H1 (cell line): ENCODE data around the gene PREX1. TPM values are rescaled to one million over a fixed set of nuclear protein-coding genes. Genes with fewer than 3 reads are reported as not detected.

ENCODE experiments used
- CTCF ChIA-PET: fragments of 300-600 bp; sonication (Branson Sonifier 250); formaldehyde crosslinking; loops from one replicate; lab custom pipeline; 2021; ENCODE audit not compliant: partially characterized antibody; lab: Charles Lee
- POLR2A ChIA-PET: fragments of 300-600 bp; sonication (Branson Sonifier 250); formaldehyde crosslinking; loops from one replicate; lab custom pipeline; 2021; ENCODE audit warnings: inconsistent platforms; ENCODE audit not compliant: partially characterized antibody; lab: Charles Lee
- DNase-seq, 2 experiments: peaks; one replicate each; pipeline versions ENCODE4 v3.0.0 to v3.0.0-alpha.2; 2010 to 2022; ENCODE audit warnings: low spot score in 2 of 2, low read depth in 1 of 2, mixed read lengths in 1 of 2
- FAIRE-seq: peaks from 2 replicates; lab custom pipeline; 2011; peaks lifted over from hg19 to GRCh38; lab: Jason Lieb, UNC
- H2AFZ ChIP-seq: 2 replicates; pipeline ENCODE4 v1.8.1; 2012; ENCODE audit warnings: low read length, inconsistent platforms
- H2AK5ac ChIP-seq: 2 replicates; pipeline ENCODE4 v1.6.1; 2013; ENCODE audit warnings: low read depth, low read length
- H2BK120ac ChIP-seq: replicated peaks from 2 replicates; pipeline ENCODE3; 2013; ENCODE audit warnings: low read depth, low read length, inconsistent platforms
- H2BK12ac ChIP-seq: 2 replicates; pipeline ENCODE4 v1.6.1; 2013; ENCODE audit warnings: low read depth, low read length
- H2BK15ac ChIP-seq: 2 replicates; pipeline ENCODE4 v1.6.1; 2013; ENCODE audit warnings: low read length
- H2BK20ac ChIP-seq: 2 replicates; pipeline ENCODE4 v1.6.1; 2013; ENCODE audit warnings: low read length
- H2BK5ac ChIP-seq: 2 replicates; pipeline ENCODE4 v1.6.1; 2013; ENCODE audit warnings: low read depth, low read length
- H3K14ac ChIP-seq: 2 replicates; pipeline ENCODE4 v1.6.1; 2013; ENCODE audit warnings: inconsistent platforms; ENCODE audit not compliant: insufficient read length
- H3K18ac ChIP-seq: 2 replicates; pipeline ENCODE4 v1.6.1; 2013; ENCODE audit warnings: low read length; ENCODE audit errors: extremely low read depth
- H3K23ac ChIP-seq: 2 replicates; pipeline ENCODE4 v1.6.1; 2013; ENCODE audit warnings: inconsistent platforms; ENCODE audit not compliant: insufficient read length
- H3K23me2 ChIP-seq: 2 replicates; pipeline ENCODE4 v1.6.1; 2013; ENCODE audit warnings: low read depth, low read length
- H3K27ac ChIP-seq: 2 replicates; pipeline ENCODE4 v1.6.1; 2011; ENCODE audit warnings: low read depth, low read length, inconsistent platforms
- H3K27me3 ChIP-seq, 4 experiments: replicated peaks in 1 of 4; 1 replicate in 1 of 4; 2 replicates in 3 of 4; pipeline versions ENCODE4 v1.6.1 to v1.8.1; 2011 to 2013; ENCODE audit warnings: low read length in 3 of 4, mild to moderate bottlenecking in 3 of 4, inconsistent platforms in 2 of 4, mixed read lengths in 2 of 4, moderate library complexity in 1 of 4; ENCODE audit not compliant: control insufficient read depth in 3 of 4, insufficient read depth in 3 of 4; ENCODE audit errors: extremely low read depth in 1 of 4
- H3K36me3 ChIP-seq, 4 experiments: 2 replicates each; pipeline versions ENCODE4 v1.6.1 to v1.8.1; 2011 to 2013; ENCODE audit warnings: mild to moderate bottlenecking in 4 of 4, low read length in 3 of 4, moderate library complexity in 2 of 4, control low read depth in 1 of 4, inconsistent platforms in 1 of 4; ENCODE audit not compliant: insufficient read depth in 4 of 4, control insufficient read depth in 2 of 4
- H3K4ac ChIP-seq: replicated peaks from 2 replicates; pipeline ENCODE3; 2013; ENCODE audit warnings: low read length, low read depth, mixed read lengths, inconsistent platforms; ENCODE audit not compliant: insufficient read length
- H3K4me1 ChIP-seq, 4 experiments: replicated peaks in 1 of 4; 1 replicate in 1 of 4; 2 replicates in 3 of 4; pipeline versions ENCODE4 v1.6.1 to v1.8.1; 2011 to 2013; ENCODE audit warnings: low read length in 3 of 4, inconsistent platforms in 2 of 4, mixed read lengths in 1 of 4; ENCODE audit not compliant: insufficient read depth in 4 of 4, control insufficient read depth in 3 of 4
- H3K4me2 ChIP-seq, 2 experiments: 2 replicates each; pipeline versions ENCODE4 v1.6.1 to v1.8.1; 2011 to 2013; ENCODE audit warnings: low read depth in 2 of 2, low read length in 2 of 2, control low read depth in 1 of 2, inconsistent platforms in 1 of 2, mild to moderate bottlenecking in 1 of 2; ENCODE audit not compliant: insufficient read depth in 1 of 2
- H3K4me3 ChIP-seq, 4 experiments: fragments of 200-600, 300-600 bp in 1 of 4; sonication (generic), shearing (Covaris generic), sonication (Bioruptor Twin) in 1 of 4; 2 replicates each; pipeline versions ENCODE4 v1.5.1 to v1.8.1; 2011 to 2016; ENCODE audit warnings: low read length in 4 of 4, low read depth in 3 of 4, control low read depth in 2 of 4, inconsistent platforms in 2 of 4, mild to moderate bottlenecking in 2 of 4, mixed read lengths in 1 of 4, moderate library complexity in 1 of 4; ENCODE audit not compliant: insufficient read depth in 2 of 4; ENCODE audit errors: extremely low read depth in 1 of 4
- H3K56ac ChIP-seq: replicated peaks from 2 replicates; pipeline ENCODE3; 2013; ENCODE audit warnings: low read depth, mild to moderate bottlenecking, mixed read lengths, low read length, inconsistent platforms; ENCODE audit not compliant: insufficient read length
- H3K79me1 ChIP-seq: 2 replicates; pipeline ENCODE4 v1.6.1; 2013; ENCODE audit warnings: low read depth, low read length, control low read depth
- H3K79me2 ChIP-seq, 2 experiments: 2 replicates each; pipeline versions ENCODE4 v1.6.1 to v1.8.1; 2012 to 2013; ENCODE audit warnings: low read length in 2 of 2, mild to moderate bottlenecking in 2 of 2, inconsistent platforms in 1 of 2; ENCODE audit not compliant: insufficient read depth in 2 of 2, control insufficient read depth in 1 of 2
- H3K9ac ChIP-seq, 4 experiments: replicated peaks in 1 of 4; 1 replicate in 1 of 4; 2 replicates in 3 of 4; pipeline versions ENCODE4 v1.6.1 to v1.8.1; 2011 to 2013; ENCODE audit warnings: low read depth in 3 of 4, low read length in 3 of 4, control low read depth in 2 of 4, mild to moderate bottlenecking in 2 of 4, moderate library complexity in 2 of 4, inconsistent platforms in 1 of 4; ENCODE audit errors: extremely low read depth in 1 of 4
- H3K9me3 ChIP-seq, 2 experiments: 2 replicates each; pipeline versions ENCODE4 v1.6.1 to v1.8.1; 2012 to 2013; ENCODE audit warnings: mild to moderate bottlenecking in 2 of 2, moderate library complexity in 2 of 2, control low read depth in 1 of 2, inconsistent platforms in 1 of 2, low read depth in 1 of 2, low read length in 1 of 2, mixed read lengths in 1 of 2; ENCODE audit not compliant: insufficient read depth in 2 of 2
- H4K20me1 ChIP-seq, 2 experiments: replicated peaks in 1 of 2; 2 replicates each; pipeline versions ENCODE3 to v1.8.1; 2011 to 2013; ENCODE audit warnings: inconsistent platforms in 2 of 2, low read length in 2 of 2, mild to moderate bottlenecking in 1 of 2; ENCODE audit not compliant: insufficient read depth in 2 of 2, control insufficient read depth in 1 of 2
- H4K5ac ChIP-seq: 2 replicates; pipeline ENCODE4 v1.6.1; 2013; ENCODE audit warnings: low read length, low read depth, mixed read lengths, inconsistent platforms; ENCODE audit not compliant: insufficient read length
- H4K8ac ChIP-seq: 2 replicates; pipeline ENCODE4 v1.8.0; 2013; ENCODE audit warnings: mild to moderate bottlenecking, moderate library complexity, low read length, inconsistent platforms; ENCODE audit not compliant: insufficient read depth; ENCODE audit errors: extremely low read depth
- H4K91ac ChIP-seq: replicated peaks from 2 replicates; pipeline ENCODE3; 2013; ENCODE audit warnings: low read length, mixed read lengths, inconsistent platforms; ENCODE audit not compliant: insufficient read length
- JUN ChIP-seq: IDR thresholded peaks from 2 replicates; pipeline ENCODE4 v1.6.1; 2011; ENCODE audit warnings: low read depth, mild to moderate bottlenecking, improper control_type of control experiment, low read length
- KDM1A ChIP-seq: fragments of 200-600, 300-600 bp; sonication (generic); IDR thresholded peaks from 2 replicates; pipeline ENCODE4 v1.7.1; 2016; ENCODE audit warnings: mild to moderate bottlenecking, low read length, borderline replicate concordance
- WGBS, 2 experiments: shearing (Covaris generic) in 1 of 2; methylation state at CpG; one replicate each; pipeline versions ENCODE4 v1.1.6 to v1.1.7; 2013 to 2015; ENCODE audit warnings: low lambda C conversion rate in 2 of 2, mixed read lengths in 2 of 2, inconsistent platforms in 1 of 2, low coverage in 1 of 2, missing lambda C conversion rate in 1 of 2; ENCODE audit not compliant: insufficient replicate concordance in 2 of 2, insufficient coverage in 1 of 2, insufficient read length in 1 of 2; ENCODE audit errors: extremely low coverage in 1 of 2, missing lambda C conversion rate in 1 of 2; 5-methylcytosine and 5-hydroxymethylcytosine counted together
- polyA plus RNA-seq, 7 experiments: library from polyadenylated mRNA; depleted of rRNA in 3 of 7; stranded (reverse) in 5 of 7; unstranded in 2 of 7; fragments of >200 nt in 5 of 7; fragments of 200-250 nt in 2 of 7; gene quantifications; 1 replicate in 5 of 7; 2 replicates in 1 of 7; 4 replicates in 1 of 7; pipeline versions ENCODE4 v1.2.1 to v1.2.3, GENCODE V29; 2011 to 2013; ENCODE audit warnings: missing spikeins in 2 of 7, mixed read lengths in 2 of 7
- total RNA-seq: library from RNA; stranded (reverse); fragmentation: NEBNext Ultra II Directional; extraction: Animal tissue kit (Norgen Biotek cat#: 25700); gene quantifications from 2 replicates; pipeline ENCODE4 v1.2.1, GENCODE V29; 2021

Gene PREX1
- total and polyA plus RNA-seq, 2 of the 8 experiments (the other 6 are each of a cell fraction or from before 2014, with no cell fraction given) = 10.7 to 12.8 TPM

DNA sequence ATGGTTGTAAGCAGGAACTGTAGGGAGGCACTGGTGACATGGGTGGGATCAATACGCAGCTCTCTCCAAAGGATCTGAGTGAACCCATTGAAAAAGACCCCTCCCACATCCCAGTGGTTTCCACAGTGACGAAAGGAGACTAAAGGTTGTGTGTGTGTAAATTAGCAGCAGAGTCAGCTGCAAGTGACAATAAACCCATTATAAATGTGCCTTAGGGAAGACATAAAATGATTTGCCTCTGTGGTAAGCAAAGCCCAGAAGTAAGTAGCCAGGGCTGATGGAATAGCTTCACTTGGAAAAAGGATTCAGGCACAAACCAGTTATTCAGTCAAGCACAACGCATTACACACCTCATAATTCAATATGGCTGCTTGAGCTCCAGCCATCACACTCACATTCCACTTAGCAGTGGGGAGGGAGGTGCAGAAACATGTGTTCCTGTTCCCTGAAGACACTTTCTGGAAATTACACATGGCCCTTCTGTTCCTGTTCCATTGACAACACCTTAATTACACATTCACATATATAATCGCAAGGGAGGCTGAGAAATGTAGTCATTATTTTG lies 231.4 kb downstream of the PREX1 start:
- Histone ChIP-seq H3K23ac (no peak overlapping the region), H3K4me2 (no peak overlapping the region), H2BK15ac (no peak overlapping the region), H3K36me3 (no peaks in the 10 kb centered on the region), H3K9ac (no peak overlapping the region), H3K23me2 (no peaks in the 10 kb centered on the region), H3K4me3 (no peak overlapping the region), H2BK12ac (no peak overlapping the region), H2AFZ (no peak overlapping the region), H2BK5ac (no peak overlapping the region), H2BK120ac (no peak overlapping the region), H4K5ac (no peak overlapping the region), H3K9me3 (no peaks in the 10 kb centered on the region), H3K56ac (no peak overlapping the region), H3K18ac (no peak overlapping the region), H3K79me1 (no peaks in the 10 kb centered on the region), H3K27ac (no peak overlapping the region), H3K14ac (no peak overlapping the region), H3K4ac (no peak overlapping the region), H2BK20ac (no peak overlapping the region), H2AK5ac (no peak overlapping the region), H4K20me1 (no peaks in the 10 kb centered on the region), H3K27me3 (no peaks in the 10 kb centered on the region; a peak in 1 of 7 replicates), H4K91ac (no peak overlapping the region), H4K8ac (no peak overlapping the region), H3K79me2 (no peaks in the 10 kb centered on the region), H3K4me1 (peaks cover 0 to 3% (median 0%) of the 10 kb centered on the region in 4 experiments; a peak in 1 of 7 replicates)
- FAIRE-seq = no peak
- ChIA-PET CTCF (interaction anchor here (1.2 to 2.4 kb wide), 6 partner anchors 8 to 375 kb away, joined by 3 to 10 read pairs (median 4); no protein-coding TSS in a partner anchor), POLR2A (interaction anchor here (0.6 kb wide), 1 partner anchor 309 kb away, joined by 3 read pairs; no protein-coding TSS in a partner anchor)
- TF ChIP-seq KDM1A = peak; percentile 39; the same call in 1 of the 2 replicates
- TF ChIP-seq JUN = no peak
- 92% methylated on average over 4 of the region's 4 CpGs; no CpG with 5 or more reads in 1 of the 2 experiments for WGBS, 2 experiments
- no peak for DNase-seq
